Right lobe of liver (tissue), 6 donors: ENCODE results near the gene RUFY2. TPM values are rescaled to one million over a fixed set of nuclear protein-coding genes. Genes with fewer than 3 reads are reported as not detected.

Experiments used
- ATAC-seq, 4 donors: fragments of 200-7000 bp; cut with Tn5 transposase; one replicate each; pipeline ENCODE4 v1.9.1; 2020; ENCODE audit warnings: mild to moderate bottlenecking in 4 of 4, moderate library complexity in 4 of 4
- DNase-seq, 3 donors: peaks; one replicate each; pipeline ENCODE4 v3.0.0-alpha.2; 2020
- H3K27ac ChIP-seq, 3 donors: fragments of 200-600 bp; one replicate each; pipeline ENCODE4 v1.8.0; 2022
- H3K27me3 ChIP-seq, 2 donors: fragments of 200-600 bp; one replicate each; pipeline ENCODE4 v1.8.0; 2022
- H3K36me3 ChIP-seq, 4 donors: fragments of 200-600 bp; sonication (generic) in 1 of 4; one replicate each; pipeline versions ENCODE4 v1.5.1 to v1.8.0; 2017 to 2022; ENCODE audit warnings: control low read depth in 1 of 4
- H3K4me1 ChIP-seq, 4 donors: fragments of 200-600 bp; sonication (generic) in 1 of 4; one replicate each; pipeline versions ENCODE4 v1.5.1 to v1.8.0; 2017 to 2022; ENCODE audit warnings: control low read depth in 1 of 4
- H3K4me3 ChIP-seq, 3 donors: fragments of 200-600 bp; one replicate each; pipeline ENCODE4 v1.8.0; 2022
- H3K9me3 ChIP-seq, 4 donors: fragments of 200-600 bp; sonication (generic) in 1 of 4; one replicate each; pipeline versions ENCODE4 v1.5.1 to v1.8.0; 2017 to 2022; ENCODE audit warnings: control low read depth in 1 of 4
- POLR2A ChIP-seq: fragments of 450-650 bp; IDR thresholded peaks from one replicate; pipeline ENCODE4 v1.6.1; 2017; ENCODE audit warnings: antibody characterized with exemption, mild to moderate bottlenecking
- WGBS: methylation state at CpG from one replicate; pipeline ENCODE4 v1.1.6; 2018; ENCODE audit warnings: low coverage, low lambda C conversion rate; ENCODE audit not compliant: insufficient coverage; ENCODE audit errors: missing lambda C conversion rate; 5-methylcytosine and 5-hydroxymethylcytosine counted together
- intact Hi-C, 2 donors: fragments of 100-400 bp; cut with DNase I; formaldehyde crosslinking; loops; one replicate each; pipeline versions ENCODE4 v1.11.2 to v1.14.1; 2022
- total RNA-seq, 6 experiments: library from RNA; depleted of rRNA in 2 of 6; stranded (reverse); fragments of >200 nt in 2 of 6; fragmentation: NEBNext Ultra II Directional in 3 of 6; extraction: Animal tissue kit (Norgen Biotek cat#: 25700) in 3 of 6; gene quantifications; one replicate each; pipeline versions ENCODE4 v1.1.0 to v1.2.4, GENCODE V29; 2016 to 2023
- TF ChIP-seq, protein P1 (sequence below), 4 donors: fragments of 200-600 bp in 3 of 4; fragments of 450-650 bp in 1 of 4; IDR thresholded peaks; one replicate each; pipeline versions ENCODE4 v1.5.1 to v1.8.0; 2016 to 2022; ENCODE audit warnings: antibody characterized with exemption in 4 of 4, mild to moderate bottlenecking in 2 of 4
- donor health status: DM: no; HTN: yes; CAD: no.
- donor health status: DM: no; HTN: no; CAD: no.
- donor health status: DM: no; HTN: no; CAD: no.
- donor health status: DM: no; HTN: yes; CAD: no.
- donor health status: DM: no; HTN: yes; CAD: no.

RUFY2 gene
- total RNA-seq, 6 experiments from 2014 or later, result 4.7 to 9.0 (median 5.6) TPM

DNA sequence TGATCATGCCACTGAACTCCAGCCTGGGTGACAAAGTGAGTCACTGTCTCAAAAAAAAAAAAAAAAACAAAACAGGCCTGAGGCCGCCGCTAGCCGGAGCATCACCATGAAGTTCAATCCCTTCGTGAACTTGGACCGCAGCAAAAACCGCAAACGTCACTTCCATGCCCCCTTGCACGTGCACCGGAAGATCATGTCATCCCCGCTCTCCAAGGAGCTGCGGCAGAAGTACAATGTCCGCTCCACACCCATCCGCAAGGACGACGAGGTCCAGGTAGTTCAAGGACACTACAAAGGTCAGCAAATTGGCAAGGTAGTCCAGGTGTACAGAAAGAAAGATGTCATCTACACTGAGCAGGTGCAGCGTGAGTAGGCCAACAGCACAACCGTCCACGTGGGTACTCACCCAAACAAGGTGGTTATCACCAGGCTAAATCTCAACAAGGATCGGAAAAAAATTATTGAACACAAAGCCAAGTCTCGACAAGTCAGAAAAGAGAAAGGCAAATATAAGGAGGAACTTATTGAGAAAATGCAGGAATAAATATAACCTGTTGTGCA, 17.5 kb upstream of the RUFY2 start:
- Histone ChIP-seq H3K9me3 (no peaks in the 10 kb centered on the region), H3K36me3 (peaks cover 0 to 14% (median 0%) of the 10 kb centered on the region in 4 donors), H3K4me3 (no peak overlapping the region), H3K27me3 (no peaks in the 10 kb centered on the region), H3K4me1 (no peaks in the 10 kb centered on the region), H3K27ac (no peak overlapping the region)
- intact Hi-C loops, result no loop called here
- DNase-seq (no peak), ATAC-seq (no peak)
- WGBS, result 94% methylated on average over 8 of the region's 20 CpGs
- TF ChIP-seq POLR2A, result no peak
- TF ChIP-seq, protein P1, sequence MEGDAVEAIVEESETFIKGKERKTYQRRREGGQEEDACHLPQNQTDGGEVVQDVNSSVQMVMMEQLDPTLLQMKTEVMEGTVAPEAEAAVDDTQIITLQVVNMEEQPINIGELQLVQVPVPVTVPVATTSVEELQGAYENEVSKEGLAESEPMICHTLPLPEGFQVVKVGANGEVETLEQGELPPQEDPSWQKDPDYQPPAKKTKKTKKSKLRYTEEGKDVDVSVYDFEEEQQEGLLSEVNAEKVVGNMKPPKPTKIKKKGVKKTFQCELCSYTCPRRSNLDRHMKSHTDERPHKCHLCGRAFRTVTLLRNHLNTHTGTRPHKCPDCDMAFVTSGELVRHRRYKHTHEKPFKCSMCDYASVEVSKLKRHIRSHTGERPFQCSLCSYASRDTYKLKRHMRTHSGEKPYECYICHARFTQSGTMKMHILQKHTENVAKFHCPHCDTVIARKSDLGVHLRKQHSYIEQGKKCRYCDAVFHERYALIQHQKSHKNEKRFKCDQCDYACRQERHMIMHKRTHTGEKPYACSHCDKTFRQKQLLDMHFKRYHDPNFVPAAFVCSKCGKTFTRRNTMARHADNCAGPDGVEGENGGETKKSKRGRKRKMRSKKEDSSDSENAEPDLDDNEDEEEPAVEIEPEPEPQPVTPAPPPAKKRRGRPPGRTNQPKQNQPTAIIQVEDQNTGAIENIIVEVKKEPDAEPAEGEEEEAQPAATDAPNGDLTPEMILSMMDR (IDR thresholded peaks at IDR 0.05), result no peak

DNA sequence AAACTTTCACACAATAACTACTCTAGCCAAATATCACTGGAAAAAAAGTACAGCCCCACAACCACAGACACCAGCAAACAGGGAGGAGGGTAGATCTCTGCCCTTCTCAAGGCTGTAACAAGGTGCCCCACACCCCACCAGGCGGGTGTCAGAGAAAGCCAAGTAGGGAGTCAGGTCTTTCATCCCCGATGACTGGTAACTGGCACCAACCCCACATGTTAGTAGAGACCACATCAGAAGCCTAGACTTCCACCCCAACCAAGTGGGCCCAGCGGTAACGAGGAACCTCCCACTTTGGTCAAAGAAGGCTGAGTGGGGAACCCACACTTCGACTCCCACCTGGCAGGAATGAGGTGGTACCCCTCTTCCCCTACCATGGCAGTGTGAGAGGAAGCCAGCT, 16.4 kb upstream of the RUFY2 start:
- Histone ChIP-seq H3K4me1 (no peaks in the 10 kb centered on the region), H3K27me3 (no peaks in the 10 kb centered on the region), H3K9me3 (no peaks in the 10 kb centered on the region), H3K36me3 (peaks cover 0 to 14% (median 0%) of the 10 kb centered on the region in 4 donors), H3K4me3 (no peak overlapping the region), H3K27ac (no peak overlapping the region)
- intact Hi-C loops, result no loop called here
- TF ChIP-seq, protein P1 (IDR thresholded peaks at IDR 0.05), result no peak
- no peak for TF ChIP-seq POLR2A
- ATAC-seq, result no peak
- no peak for DNase-seq
- 57% methylated on average over 1 of the region's 5 CpGs for WGBS

DNA sequence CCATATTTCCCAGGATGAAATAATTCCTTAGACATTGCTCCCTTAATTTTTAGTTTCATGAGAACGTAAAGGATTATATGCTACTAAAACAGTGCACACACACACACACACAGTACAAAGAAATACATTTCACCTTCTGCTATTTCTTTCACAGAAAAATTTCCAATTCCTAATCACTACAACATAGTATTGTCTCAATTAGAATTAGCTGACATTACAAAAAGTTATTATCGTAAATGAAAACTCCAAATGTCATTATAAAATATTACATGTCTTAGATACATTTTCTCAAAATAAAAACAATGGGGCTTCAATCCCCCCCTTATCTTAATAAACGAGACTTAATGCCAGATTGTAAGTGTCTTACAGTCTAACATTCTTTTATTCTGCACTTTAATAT, 12.3 kb upstream of the RUFY2 start:
- WGBS, result 92% methylated on average over 3 of the region's 3 CpGs

DNA sequence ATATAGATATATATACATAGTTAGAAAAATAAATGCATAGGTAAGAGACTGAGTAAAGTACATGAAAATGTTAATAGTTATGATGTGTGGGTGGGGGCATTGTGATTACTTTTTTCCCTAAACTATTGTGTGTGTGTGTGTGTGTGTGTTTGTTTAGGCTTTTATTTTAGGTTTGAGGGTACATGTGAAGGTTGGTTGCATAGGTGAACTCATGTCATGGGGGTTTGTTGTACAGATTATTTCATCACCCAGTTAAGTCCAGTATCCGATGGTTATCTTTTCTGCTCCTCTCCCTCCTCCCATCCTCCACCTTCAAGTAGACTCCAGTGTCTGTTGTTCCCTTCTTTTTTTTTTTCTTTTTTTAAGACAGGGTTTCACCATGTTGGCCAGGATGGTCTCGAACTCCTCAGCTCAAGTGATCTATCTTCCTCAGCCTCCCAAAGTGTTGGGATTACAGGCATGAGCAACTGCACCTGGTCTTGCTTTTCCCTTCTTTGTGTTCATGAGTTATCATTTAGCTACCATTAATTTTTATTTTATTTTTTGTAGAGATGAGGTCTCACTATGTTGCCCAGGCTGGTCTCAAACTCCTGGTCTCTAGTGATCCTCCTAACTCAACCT, 1.9 kb upstream of the RUFY2 start:
- TF ChIP-seq, protein P1 (IDR thresholded peaks at IDR 0.05), result no peak
- no peak for TF ChIP-seq POLR2A
- WGBS, result 88% methylated on average over 2 of the region's 2 CpGs
- intact Hi-C loops, result no loop called here

More for the DNA sequence above, 12.3 kb upstream of the RUFY2 start:
- Histone ChIP-seq H3K27ac (no peak overlapping the region), H3K27me3 (no peaks in the 10 kb centered on the region), H3K9me3 (no peaks in the 10 kb centered on the region), H3K36me3 (peaks cover 0 to 27% (median 0%) of the 10 kb centered on the region in 4 donors), H3K4me3 (no peak overlapping the region), H3K4me1 (no peaks in the 10 kb centered on the region)
- DNase-seq (no peak), ATAC-seq (no peak)
- TF ChIP-seq POLR2A, result no peak
- TF ChIP-seq, protein P1 (IDR thresholded peaks at IDR 0.05), result no peak
- intact Hi-C loops, result no loop called here

More for the DNA sequence above, 1.9 kb upstream of the RUFY2 start:
- Histone ChIP-seq H3K4me1 (no peaks in the 10 kb centered on the region), H3K27ac (no peak overlapping the region), H3K36me3 (no peaks in the 10 kb centered on the region), H3K9me3 (no peaks in the 10 kb centered on the region), H3K4me3 (no peak overlapping the region), H3K27me3 (no peaks in the 10 kb centered on the region)
- ATAC-seq, result no peak
- DNase-seq, result no peak
